ENCODE results near the gene PGAP1.

Gene PGAP1

GRCh38 chr2:196792865-196793264 lies 133.6 kb downstream of the PGAP1 start:
- no peak for DNase-seq

GRCh38 chr2:196783431-196784094 lies 142.9 kb downstream of the PGAP1 start:
- peak; percentile 61 for DNase-seq

Measured in fibroblast of skin of back (primary cell).